HepG2 (cell line): ENCODE data around the gene CTNNA3. TPM values are rescaled to one million over a fixed set of nuclear protein-coding genes. Genes with fewer than 3 reads are reported as not detected.

Source experiments
- ATAC-seq: fragments of 200-7000 bp; cut with Tn5 transposase; 3 replicates; pipeline ENCODE4 v1.9.1; 2020; ENCODE audit warnings: mild to moderate bottlenecking, moderate library complexity
- BruUV-seq: library from RNA; stranded (reverse); fragments of 400-500 nt; replicated peaks from 2 replicates; lab custom pipeline; 2021; lab: Mats Ljungman, UMichigan
- CTCF ChIA-PET: fragments of 300-600 bp; formaldehyde crosslinking; extraction: SDS; loops from one replicate; lab custom pipeline; 2021; ENCODE audit warnings: low total read pairs, inconsistent platforms, low intra/inter-chr PET ratio; lab: Yijun Ruan, JAX
- POLR2A ChIA-PET: fragments of 350-600 bp; sonication (Branson Sonifier 250); formaldehyde crosslinking; loops from one replicate; lab custom pipeline; 2020; ENCODE audit warnings: antibody characterized with exemption, inconsistent platforms; lab: Yijun Ruan, JAX
- DNase-seq: peaks from one replicate; pipeline ENCODE4 v3.0.0-alpha.2; 2015; ENCODE audit warnings: low spot score
- FAIRE-seq: peaks from 3 replicates; lab custom pipeline; 2011; peaks lifted over from hg19 to GRCh38; lab: Jason Lieb, UNC
- H2AFZ ChIP-seq: one replicate; pipeline ENCODE4 v1.6.1; 2011; ENCODE audit warnings: low read length, inconsistent platforms
- H3K27ac ChIP-seq: fragments of 300-600 bp; 3 replicates; pipeline ENCODE4 v1.8.0; 2011; ENCODE audit warnings: mixed run types, mild to moderate bottlenecking, mixed read lengths, low read length, inconsistent platforms; ENCODE audit not compliant: insufficient read depth; ENCODE audit errors: extremely low read length
- H3K27me3 ChIP-seq, 2 experiments: fragments of 200-600 bp in 1 of 2; 2 replicates in 1 of 2; 3 replicates in 1 of 2; pipeline versions ENCODE4 v1.6.0 to v1.8.0; 2011; ENCODE audit warnings: low read length in 2 of 2, mild to moderate bottlenecking in 2 of 2, moderate library complexity in 2 of 2, inconsistent platforms in 1 of 2; ENCODE audit not compliant: insufficient read depth in 2 of 2, control insufficient read depth in 1 of 2
- H3K36me3 ChIP-seq, 2 experiments: fragments of 200-600 bp in 1 of 2; replicated peaks in 1 of 2; 2 replicates in 1 of 2; 3 replicates in 1 of 2; pipeline versions ENCODE4 v1.5.1 to v1.8.0; 2011; ENCODE audit warnings: low read length in 2 of 2, inconsistent platforms in 1 of 2; ENCODE audit not compliant: insufficient read depth in 2 of 2, control insufficient read depth in 1 of 2
- H3K4me1 ChIP-seq: 2 replicates; pipeline ENCODE4 v1.5.1; 2012; ENCODE audit warnings: low read length, inconsistent platforms; ENCODE audit not compliant: insufficient read depth
- H3K4me2 ChIP-seq: 2 replicates; pipeline ENCODE4 v1.6.0; 2011; ENCODE audit warnings: low read depth, low read length, inconsistent platforms
- H3K4me3 ChIP-seq, 3 experiments: fragments of 200-600 bp in 1 of 3; sonication (generic), shearing (Covaris generic) in 1 of 3; replicated peaks in 1 of 3; 2 replicates each; pipeline ENCODE4 v1.5.1; 2011 to 2016; ENCODE audit warnings: low read length in 3 of 3, inconsistent platforms in 2 of 3, low read depth in 2 of 3, mild to moderate bottlenecking in 2 of 3, control low read depth in 1 of 3, mixed read lengths in 1 of 3; ENCODE audit not compliant: insufficient read depth in 1 of 3
- H3K79me2 ChIP-seq: one replicate; pipeline ENCODE4 v1.6.1; 2011; ENCODE audit warnings: low read length, inconsistent platforms; ENCODE audit not compliant: insufficient read depth
- H3K9ac ChIP-seq: 2 replicates; pipeline ENCODE4 v1.6.0; 2011; ENCODE audit warnings: mild to moderate bottlenecking, low read depth, low read length, inconsistent platforms; ENCODE audit not compliant: insufficient read depth
- H3K9me3 ChIP-seq: 2 replicates; pipeline ENCODE4 v1.5.1; 2012; ENCODE audit warnings: mild to moderate bottlenecking, low read length
- H4K20me1 ChIP-seq: 2 replicates; pipeline ENCODE4 v1.6.0; 2011; ENCODE audit warnings: inconsistent platforms, mild to moderate bottlenecking, low read length, moderate library complexity; ENCODE audit not compliant: insufficient read depth
- AKAP8 ChIP-seq: sonication (generic); formaldehyde crosslinking; IDR thresholded peaks from 2 replicates; pipeline ENCODE4 v1.5.1; 2020; ENCODE audit warnings: mild to moderate bottlenecking, missing genetic modification reagents
- ATF7 ChIP-seq, 2 experiments: fragments of 450-650 bp in 1 of 2; sonication (generic) in 1 of 2; formaldehyde crosslinking in 1 of 2; IDR thresholded peaks; 2 replicates each; pipeline versions ENCODE4 v1.4.0 to v1.6.1; 2016 to 2020; ENCODE audit warnings: antibody characterized with exemption in 1 of 2, mild to moderate bottlenecking in 1 of 2, missing genetic modification reagents in 1 of 2
- EED ChIP-seq: sonication (generic); formaldehyde crosslinking; IDR thresholded peaks from 2 replicates; pipeline ENCODE4 v1.5.0; 2020; ENCODE audit warnings: mild to moderate bottlenecking, missing genetic modification reagents
- GTF3A ChIP-seq: sonication (generic); formaldehyde crosslinking; conservative IDR thresholded peaks from 2 replicates; pipeline ENCODE4 v1.4.0; 2020; ENCODE audit warnings: mild to moderate bottlenecking, missing genetic modification reagents
- ZSCAN5A ChIP-seq: sonication (generic); formaldehyde crosslinking; IDR thresholded peaks from 2 replicates; pipeline ENCODE4 v1.8.0; 2022; ENCODE audit warnings: mild to moderate bottlenecking, missing genetic modification reagents, borderline replicate concordance
- WGBS: methylation state at CpG from one replicate; pipeline ENCODE4 v1.1.6; 2017; ENCODE audit warnings: low lambda C conversion rate; 5-methylcytosine and 5-hydroxymethylcytosine counted together
- in situ Hi-C: cut with HindIII; loops from 2 replicates; pipeline ENCODE4 v1.10.0; 2017; ENCODE audit warnings: low pct_unique_long_range_greater_than_20kb; ENCODE audit not compliant: extremely low pct_ligation_motif_present
- intact Hi-C: fragments of 100-400 bp; cut with micrococcal nuclease; formaldehyde crosslinking; loops from one replicate; pipeline ENCODE4 v1.10.0; 2022; ENCODE audit not compliant: unreplicated experiment
- polyA plus RNA-seq, 8 experiments: library from polyadenylated mRNA; depleted of rRNA in 3 of 8; stranded (reverse) in 7 of 8; unstranded in 1 of 8; fragments of >200 nt; fragmentation: Illumina TruSeq in 4 of 8; extraction: Trizol in 4 of 8; gene quantifications; 2 replicates each; pipeline versions ENCODE4 v1.2.1 to v1.2.3, GENCODE V29; 2011 to 2016; ENCODE audit warnings: low read depth in 4 of 8, missing spikeins in 1 of 8, mixed read lengths in 1 of 8; ENCODE audit not compliant: insufficient read depth in 1 of 8
- total RNA-seq, 5 experiments: library from RNA; depleted of rRNA; stranded (reverse); fragments of >200 nt; fragmentation: Illumina TruSeq; extraction: Trizol; gene quantifications; 2 replicates each; pipeline ENCODE4 v1.2.3, GENCODE V29; 2016; ENCODE audit warnings: low read depth in 1 of 5

Gene CTNNA3
- total and polyA plus RNA-seq, 2 of the 13 experiments (the other 11 are each of a cell fraction or from before 2014, with no cell fraction given): not detected

- ATAC-seq: no peak
- in situ Hi-C loops: no loop called here
These were observed 1024.4 kb downstream of the CTNNA3 start for GRCh38 chr10:66671562-66671961.

GRCh38 chr10:66671064-66671463 is 1024.9 kb downstream of the CTNNA3 start:
- intact Hi-C loops: no loop called here
- no peaks in the 10 kb centered on the region for H3K79me2 ChIP-seq
- no peak overlapping the region for H3K4me3 ChIP-seq
- no peaks in the 10 kb centered on the region for H3K9me3 ChIP-seq
- in situ Hi-C loops: no loop called here
- ATAC-seq (no peak), DNase-seq (no peak), FAIRE-seq (no peak)
- H2AFZ ChIP-seq: no peak overlapping the region
- H3K36me3 ChIP-seq: no peaks in the 10 kb centered on the region
- H3K27me3 ChIP-seq: no peaks in the 10 kb centered on the region
- H4K20me1 ChIP-seq: no peaks in the 10 kb centered on the region
- H3K4me1 ChIP-seq: no peaks in the 10 kb centered on the region
- H3K4me2 ChIP-seq: no peak overlapping the region
- WGBS: 2% methylated on average over 1 of the region's 1 CpG
- ChIA-PET POLR2A (no interaction called here), CTCF (no interaction called here)
- no peak overlapping the region for H3K27ac ChIP-seq
- no TSS peak for BruUV-seq
- no peak overlapping the region for H3K9ac ChIP-seq
- TF ChIP-seq GTF3A (CRISPR knock-in tag): no peak
- TF ChIP-seq ZSCAN5A (CRISPR knock-in tag): no peak
- peak; percentile 42; the same call in 1 of the 2 replicates for TF ChIP-seq ATF7 (IDR thresholded peaks at IDR 0.05)
- no peak for TF ChIP-seq ATF7 (CRISPR knock-in tag; IDR thresholded peaks at IDR 0.05)
- TF ChIP-seq, all 625 proteins: peak for 1

More at GRCh38 chr10:66671562-66671961, 1024.4 kb downstream of the CTNNA3 start:
- H4K20me1 ChIP-seq: no peaks in the 10 kb centered on the region
- no peak overlapping the region for H3K27ac ChIP-seq
- no peak overlapping the region for H2AFZ ChIP-seq
- no peaks in the 10 kb centered on the region for H3K36me3 ChIP-seq
- TF ChIP-seq AKAP8 (CRISPR knock-in tag): no peak
- TF ChIP-seq EED: no peak
- CTCF ChIA-PET: no interaction called here
- BruUV-seq: no TSS peak
- intact Hi-C loops: no loop called here
- no peak overlapping the region for H3K4me2 ChIP-seq
- WGBS: 0% methylated on average over 1 of the region's 1 CpG
- H3K79me2 ChIP-seq: no peaks in the 10 kb centered on the region
- FAIRE-seq: no peak
- no peak for DNase-seq
- no peak overlapping the region for H3K4me3 ChIP-seq
- POLR2A ChIA-PET: no interaction called here
- H3K9me3 ChIP-seq: no peaks in the 10 kb centered on the region
- no peak overlapping the region for H3K9ac ChIP-seq
- H3K27me3 ChIP-seq: no peaks in the 10 kb centered on the region
- H3K4me1 ChIP-seq: no peaks in the 10 kb centered on the region
